K562 (cell line): ENCODE measurements around the gene PLEKHG5. TPM values are rescaled to one million over a fixed set of nuclear protein-coding genes. Genes with fewer than 3 reads are reported as not detected.

Experiments
- ATAC-seq: fragments of 200-7000 bp; cut with Tn5 transposase; 3 replicates; pipeline ENCODE4 v1.9.1; 2020; ENCODE audit warnings: moderate library complexity
- BruUV-seq: library from RNA; stranded (reverse); fragments of 400-500 nt; replicated peaks from 2 replicates; lab custom pipeline; 2021; lab: Mats Ljungman, UMichigan
- CTCF ChIA-PET: fragments of 300-600 bp; formaldehyde crosslinking; extraction: SDS; loops from one replicate; lab custom pipeline; 2021; ENCODE audit warnings: low intra/inter-chr PET ratio; lab: Yijun Ruan, JAX
- POLR2A ChIA-PET: fragments of 300-600, 350-650 bp; sonication (Branson Sonifier 250); formaldehyde crosslinking; extraction: SDS; loops from one replicate; lab custom pipeline; 2021; ENCODE audit warnings: antibody characterized with exemption, inconsistent platforms; lab: Yijun Ruan, JAX
- DNase-seq, 4 experiments: peaks; one replicate each; pipeline versions ENCODE4 v3.0.0 to v3.0.0-alpha.2; 2011 to 2018; ENCODE audit warnings: low spot score in 3 of 4, mixed read lengths in 3 of 4; ENCODE audit errors: extremely low read depth in 1 of 4
- FAIRE-seq: peaks from 2 replicates; lab custom pipeline; 2011; peaks lifted over from hg19 to GRCh38; lab: Jason Lieb, UNC
- H2AFZ ChIP-seq: 2 replicates; pipeline ENCODE4 v1.6.0; 2011; ENCODE audit warnings: low read depth, low read length, control low read depth, inconsistent platforms
- H3K27ac ChIP-seq: fragments of 200-600 bp; 3 replicates; pipeline ENCODE4 v1.8.0; 2011; ENCODE audit warnings: low read depth, mild to moderate bottlenecking, control low read depth, inconsistent platforms, low read length, moderate library complexity, mixed read lengths; ENCODE audit errors: extremely low read depth
- H3K27me3 ChIP-seq, 2 experiments: fragments of 300-600 bp in 1 of 2; 2 replicates in 1 of 2; 3 replicates in 1 of 2; pipeline versions ENCODE4 v1.6.0 to v1.8.0; 2011; ENCODE audit warnings: inconsistent platforms in 2 of 2, low read length in 2 of 2, mild to moderate bottlenecking in 1 of 2, mixed read lengths in 1 of 2, moderate library complexity in 1 of 2; ENCODE audit not compliant: control insufficient read depth in 2 of 2, insufficient read depth in 2 of 2
- H3K36me3 ChIP-seq: fragments of 300-600 bp; 3 replicates; pipeline ENCODE4 v1.8.0; 2011; ENCODE audit warnings: mild to moderate bottlenecking, low read length, inconsistent platforms; ENCODE audit not compliant: control insufficient read depth, insufficient read depth
- H3K4me1 ChIP-seq, 2 experiments: fragments of 200-600 bp in 1 of 2; replicated peaks in 1 of 2; 2 replicates in 1 of 2; 3 replicates in 1 of 2; pipeline versions ENCODE4 v1.5.1 to v1.8.0; 2011; ENCODE audit warnings: inconsistent platforms in 2 of 2, low read length in 2 of 2, mild to moderate bottlenecking in 1 of 2, mixed read lengths in 1 of 2, moderate library complexity in 1 of 2; ENCODE audit not compliant: control insufficient read depth in 2 of 2, insufficient read depth in 2 of 2
- H3K4me2 ChIP-seq: 2 replicates; pipeline ENCODE4 v1.6.1; 2011; ENCODE audit warnings: low read length, control low read depth, inconsistent platforms, mixed read lengths; ENCODE audit not compliant: insufficient read depth
- H3K4me3 ChIP-seq: fragments of 200-600 bp; sonication (generic), shearing (Covaris generic); 2 replicates; pipeline ENCODE4 v1.5.1; 2016; ENCODE audit warnings: control low read depth, inconsistent platforms
- H3K79me2 ChIP-seq: fragments of 200-600 bp; 3 replicates; pipeline ENCODE4 v1.8.0; 2011; ENCODE audit warnings: low read length, inconsistent platforms; ENCODE audit not compliant: control insufficient read depth, insufficient read depth
- H3K9ac ChIP-seq, 2 experiments: 2 replicates each; pipeline versions ENCODE4 v1.6.0 to v1.6.1; 2011; ENCODE audit warnings: low read depth in 2 of 2, low read length in 2 of 2, control low read depth in 1 of 2, inconsistent platforms in 1 of 2, mild to moderate bottlenecking in 1 of 2, mixed read lengths in 1 of 2; ENCODE audit not compliant: insufficient read depth in 1 of 2
- H3K9me1 ChIP-seq: one replicate; pipeline ENCODE4 v1.6.0; 2011; ENCODE audit warnings: inconsistent platforms, mild to moderate bottlenecking, low read length, moderate library complexity; ENCODE audit not compliant: control insufficient read depth, insufficient read depth
- H3K9me3 ChIP-seq: replicated peaks from 2 replicates; pipeline ENCODE4 v1.5.1; 2011; ENCODE audit warnings: low read depth, low read length, inconsistent platforms; ENCODE audit not compliant: control insufficient read depth, insufficient read depth
- H4K20me1 ChIP-seq: replicated peaks from 2 replicates; pipeline ENCODE4 v1.6.1; 2011; ENCODE audit warnings: low read length, inconsistent platforms, mixed read lengths; ENCODE audit not compliant: control insufficient read depth, insufficient read depth
- C11orf30 ChIP-seq: fragments of 450-650 bp; IDR thresholded peaks from 2 replicates; pipeline ENCODE4 v1.6.1; 2016; ENCODE audit warnings: low read depth, mild to moderate bottlenecking
- CC2D1A ChIP-seq: fragments of 450-650 bp; IDR thresholded peaks from 2 replicates; pipeline ENCODE4 v1.6.1; 2017; ENCODE audit warnings: mild to moderate bottlenecking
- DEAF1 ChIP-seq: fragments of 450-650 bp; formaldehyde crosslinking; IDR thresholded peaks from 2 replicates; pipeline ENCODE4 v1.4.0; 2020; ENCODE audit warnings: mild to moderate bottlenecking, moderate library complexity
- HDGF ChIP-seq: fragments of 450-650 bp; IDR thresholded peaks from 2 replicates; pipeline ENCODE4 v1.6.1; 2016
- KLF13 ChIP-seq: fragments of 450-650 bp; IDR thresholded peaks from 2 replicates; pipeline ENCODE4 v1.6.1; 2016; ENCODE audit warnings: missing genetic modification characterization, low read depth, mild to moderate bottlenecking, missing compliant biosample characterization, moderate library complexity, borderline replicate concordance
- MLLT1 ChIP-seq, 2 experiments: fragments of 450-650 bp; IDR thresholded peaks; 2 replicates each; pipeline ENCODE4 v1.6.1; 2016
- NFXL1 ChIP-seq: fragments of 450-650 bp; formaldehyde crosslinking; IDR thresholded peaks from 2 replicates; pipeline ENCODE4 v1.4.0; 2021; ENCODE audit warnings: mild to moderate bottlenecking
- PHF21A ChIP-seq: fragments of 450-650 bp; IDR thresholded peaks from 2 replicates; pipeline ENCODE4 v1.6.1; 2017; ENCODE audit warnings: low read depth, borderline replicate concordance
- PML ChIP-seq: IDR thresholded peaks from 2 replicates; pipeline ENCODE4 v1.6.1; 2012; ENCODE audit warnings: low read length, inconsistent platforms
- SIN3B ChIP-seq: fragments of 450-650 bp; IDR thresholded peaks from 2 replicates; pipeline ENCODE4 v1.6.1; 2017; ENCODE audit warnings: low read depth, mild to moderate bottlenecking, moderate library complexity
- THRAP3 ChIP-seq: fragments of 450-650 bp; IDR thresholded peaks from 2 replicates; pipeline ENCODE4 v1.6.1; 2016; ENCODE audit warnings: mild to moderate bottlenecking, inconsistent platforms, borderline replicate concordance
- ZNF140 ChIP-seq: fragments of 250-450 bp; sonication (Bioruptor Pico); IDR thresholded peaks from 2 replicates; pipeline ENCODE4 v1.8.0; 2021; ENCODE audit warnings: moderate library complexity, mild to moderate bottlenecking, inconsistent platforms
- WGBS: fragments of 100-300 bp; shearing (Covaris generic); methylation state at CpG from one replicate; pipeline ENCODE4 v1.1.6; 2016; ENCODE audit warnings: low coverage, mixed read lengths; ENCODE audit not compliant: insufficient coverage; ENCODE audit errors: missing lambda C conversion rate; 5-methylcytosine and 5-hydroxymethylcytosine counted together
- in situ Hi-C: fragments of 300-500 bp; cut with MboI; formaldehyde crosslinking; loops from 4 replicates; pipeline ENCODE4 v1.15.0; 2018; ENCODE audit warnings: inconsistent platforms, mixed read lengths
- intact Hi-C: fragments of 100-400 bp; cut with micrococcal nuclease; formaldehyde crosslinking; loops from 2 replicates; pipeline ENCODE4 v1.14.2; 2022
- polyA plus RNA-seq, 8 experiments: library from polyadenylated mRNA; depleted of rRNA in 4 of 8; stranded (reverse) in 5 of 8; unstranded in 3 of 8; fragments of >200 nt; fragmentation: Nextera tagmentation in 2 of 8; fragmentation: Illumina TruSeq in 1 of 8; extraction: Ambion mirVana in 2 of 8; extraction: Trizol in 1 of 8; gene quantifications; 2 replicates each; pipeline versions ENCODE4 v1.2.1 to v1.2.3, GENCODE V29; 2011 to 2014; ENCODE audit warnings: inconsistent platforms in 1 of 8, missing spikeins in 1 of 8
- total RNA-seq, 7 experiments: library from RNA; depleted of rRNA in 6 of 7; stranded (reverse); fragments of >200 nt in 6 of 7; fragmentation: Illumina TruSeq in 2 of 7; extraction: Trizol in 2 of 7; gene quantifications; 2 replicates each; pipeline versions ENCODE4 v1.2.1 to v1.2.3, GENCODE V29; 2011 to 2021; ENCODE audit warnings: low replicate concordance in 1 of 7
- TF ChIP-seq, protein P1 (sequence below): fragments of 450-650 bp; IDR thresholded peaks from 2 replicates; pipeline ENCODE4 v1.6.1; 2018; ENCODE audit not compliant: partially characterized antibody

Gene PLEKHG5
- total and polyA plus RNA-seq, 9 of the 15 experiments (the other 6 are each of a cell fraction or from before 2014, with no cell fraction given) = 0.04 to 0.29 (median 0.09) TPM; not detected in 3

- WGBS = 53% methylated on average over 3 of the region's 3 CpGs
- in situ Hi-C loops (no loop called here), intact Hi-C loops (no loop called here)
- Histone ChIP-seq H2AFZ (no peak overlapping the region), H3K9me3 (no peaks in the 10 kb centered on the region), H3K4me1 (no peaks in the 10 kb centered on the region), H3K4me2 (no peak overlapping the region), H3K27me3 (no peaks in the 10 kb centered on the region), H3K36me3 (peaks cover 87% of the 10 kb centered on the region), H3K9me1 (no peaks in the 10 kb centered on the region), H3K9ac (no peak overlapping the region), H4K20me1 (no peaks in the 10 kb centered on the region), H3K79me2 (peaks cover 14% of the 10 kb centered on the region; the same call in 2 of the 3 replicates), H3K4me3 (no peak overlapping the region), H3K27ac (no peak overlapping the region)
- DNase-seq = no peak
- FAIRE-seq = no peak
- no peak for ATAC-seq
- POLR2A ChIA-PET = interaction anchor here (0.6 to 5.5 kb wide), 5 partner anchors 10 to 113 kb away, joined by 3 to 48 read pairs (median 8); no protein-coding TSS in a partner anchor
- CTCF ChIA-PET = no interaction called here
- BruUV-seq = no TSS peak
- TF ChIP-seq HDGF = no peak
- TF ChIP-seq CC2D1A = no peak
- TF ChIP-seq SIN3B = no peak
- TF ChIP-seq NFXL1 (CRISPR knock-in tag) = no peak
- no peak for TF ChIP-seq PML
- TF ChIP-seq C11orf30 = no peak
- TF ChIP-seq KLF13 (tag) = no peak
- no peak for TF ChIP-seq PHF21A
- no peak for TF ChIP-seq THRAP3
- TF ChIP-seq, protein P1, sequence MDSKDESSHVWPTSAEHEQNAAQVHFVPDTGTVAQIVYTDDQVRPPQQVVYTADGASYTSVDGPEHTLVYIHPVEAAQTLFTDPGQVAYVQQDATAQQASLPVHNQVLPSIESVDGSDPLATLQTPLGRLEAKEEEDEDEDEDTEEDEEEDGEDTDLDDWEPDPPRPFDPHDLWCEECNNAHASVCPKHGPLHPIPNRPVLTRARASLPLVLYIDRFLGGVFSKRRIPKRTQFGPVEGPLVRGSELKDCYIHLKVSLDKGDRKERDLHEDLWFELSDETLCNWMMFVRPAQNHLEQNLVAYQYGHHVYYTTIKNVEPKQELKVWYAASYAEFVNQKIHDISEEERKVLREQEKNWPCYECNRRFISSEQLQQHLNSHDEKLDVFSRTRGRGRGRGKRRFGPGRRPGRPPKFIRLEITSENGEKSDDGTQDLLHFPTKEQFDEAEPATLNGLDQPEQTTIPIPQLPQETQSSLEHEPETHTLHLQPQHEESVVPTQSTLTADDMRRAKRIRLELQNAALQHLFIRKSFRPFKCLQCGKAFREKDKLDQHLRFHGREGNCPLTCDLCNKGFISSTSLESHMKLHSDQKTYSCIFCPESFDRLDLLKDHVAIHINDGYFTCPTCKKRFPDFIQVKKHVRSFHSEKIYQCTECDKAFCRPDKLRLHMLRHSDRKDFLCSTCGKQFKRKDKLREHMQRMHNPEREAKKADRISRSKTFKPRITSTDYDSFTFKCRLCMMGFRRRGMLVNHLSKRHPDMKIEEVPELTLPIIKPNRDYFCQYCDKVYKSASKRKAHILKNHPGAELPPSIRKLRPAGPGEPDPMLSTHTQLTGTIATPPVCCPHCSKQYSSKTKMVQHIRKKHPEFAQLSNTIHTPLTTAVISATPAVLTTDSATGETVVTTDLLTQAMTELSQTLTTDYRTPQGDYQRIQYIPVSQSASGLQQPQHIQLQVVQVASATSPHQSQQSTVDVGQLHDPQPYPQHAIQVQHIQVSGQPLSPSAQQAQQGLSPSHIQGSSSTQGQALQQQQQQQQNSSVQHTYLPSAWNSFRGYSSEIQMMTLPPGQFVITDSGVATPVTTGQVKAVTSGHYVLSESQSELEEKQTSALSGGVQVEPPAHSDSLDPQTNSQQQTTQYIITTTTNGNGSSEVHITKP = no peak
- no peak for TF ChIP-seq ZNF140 (CRISPR knock-in tag)
- no peak for TF ChIP-seq MLLT1 (IDR thresholded peaks at IDR 0.05)
- TF ChIP-seq DEAF1 (CRISPR knock-in tag) = no peak
These were observed 47.5 kb upstream of the PLEKHG5 start for GRCh38 chr1:6538956-6539355.
